Caco-2 (cell line): Measurements from ENCODE around the gene ATAD2B. TPM values are rescaled to one million over a fixed set of nuclear protein-coding genes. Genes with fewer than 3 reads are reported as not detected.

Experiments used
- BruUV-seq: library from RNA; stranded (reverse); fragments of 400-500 nt; replicated peaks from 2 replicates; lab custom pipeline; 2021; lab: Mats Ljungman, UMichigan
- CTCF ChIA-PET: fragments of 300-600 bp; sonication (Branson Sonifier 250); formaldehyde crosslinking; loops from one replicate; lab custom pipeline; 2022; ENCODE audit warnings: antibody characterized with exemption; lab: Charles Lee
- POLR2A ChIA-PET: fragments of 300-600 bp; sonication (Branson Sonifier 250); formaldehyde crosslinking; loops from one replicate; lab custom pipeline; 2022; ENCODE audit warnings: antibody characterized with exemption; lab: Charles Lee
- DNase-seq, 2 experiments: peaks; one replicate each; pipeline versions ENCODE4 v3.0.0 to v3.0.0-alpha.2; 2020 to 2022
- H3K27me3 ChIP-seq: replicated peaks from 2 replicates; pipeline ENCODE4 v1.6.0; 2011; ENCODE audit warnings: low read length; ENCODE audit not compliant: control insufficient read depth, insufficient read depth
- H3K36me3 ChIP-seq: 2 replicates; pipeline ENCODE4 v1.5.1; 2011; ENCODE audit warnings: low read length; ENCODE audit not compliant: control insufficient read depth, insufficient read depth
- H3K4me1 ChIP-seq: fragments of 250-450 bp; sonication (Bioruptor Pico); 2 replicates; pipeline ENCODE4 v1.5.1; 2020; ENCODE audit warnings: mild to moderate bottlenecking
- H3K4me3 ChIP-seq: 2 replicates; pipeline ENCODE4 v1.5.1; 2011; ENCODE audit warnings: low read depth, mild to moderate bottlenecking, control low read depth, low read length
- H3K9me3 ChIP-seq: fragments of 250-450 bp; sonication (Bioruptor Pico); 2 replicates; pipeline ENCODE4 v1.5.1; 2020; ENCODE audit warnings: mild to moderate bottlenecking, moderate library complexity
- H3K27ac Mint-ChIP-seq: one replicate; pipeline ENCODE4 v1.8.0; 2022; ENCODE audit warnings: mixed read lengths; ENCODE audit not compliant: unreplicated experiment
- H3K27me3 Mint-ChIP-seq: one replicate; pipeline ENCODE4 v1.8.0; 2022; ENCODE audit warnings: mixed read lengths; ENCODE audit not compliant: insufficient read depth, unreplicated experiment
- H3K36me3 Mint-ChIP-seq: one replicate; pipeline ENCODE4 v1.8.0; 2022; ENCODE audit warnings: mild to moderate bottlenecking, mixed read lengths; ENCODE audit not compliant: insufficient read depth, unreplicated experiment
- H3K4me1 Mint-ChIP-seq: one replicate; pipeline ENCODE4 v1.8.0; 2022; ENCODE audit warnings: low read depth, mixed read lengths; ENCODE audit not compliant: unreplicated experiment
- H3K4me3 Mint-ChIP-seq: one replicate; pipeline ENCODE4 v1.8.0; 2022; ENCODE audit warnings: mild to moderate bottlenecking, moderate library complexity, mixed read lengths; ENCODE audit not compliant: unreplicated experiment
- H3K9me3 Mint-ChIP-seq: one replicate; pipeline ENCODE4 v1.8.0; 2022; ENCODE audit warnings: mixed read lengths; ENCODE audit not compliant: unreplicated experiment
- CTCF ChIP-seq, 2 experiments: fragments of 200-600 bp in 1 of 2; IDR thresholded peaks; 1 replicate in 1 of 2; 2 replicates in 1 of 2; pipeline versions ENCODE4 v1.5.1 to v1.8.0; 2011 to 2022; ENCODE audit warnings: antibody characterized with exemption in 1 of 2, control low read depth in 1 of 2, inconsistent platforms in 1 of 2, low read depth in 1 of 2, low read length in 1 of 2, mild to moderate bottlenecking in 1 of 2, moderate library complexity in 1 of 2; ENCODE audit not compliant: insufficient read depth in 1 of 2, severe bottlenecking in 1 of 2, unreplicated experiment in 1 of 2
- intact Hi-C: fragments of 100-400 bp; cut with micrococcal nuclease; formaldehyde crosslinking; loops from one replicate; pipeline ENCODE4 v1.10.0; 2022; ENCODE audit not compliant: unreplicated experiment
- total RNA-seq: library from RNA; stranded (reverse); gene quantifications from 2 replicates; pipeline ENCODE4 v1.2.3, GENCODE V29; 2022

The ATAD2B gene
- total RNA-seq, 1 experiment from 2014 or later, result 32.1 TPM

- DNase-seq, result peak in 1 of 2 experiments; percentile 34
- Mint-ChIP-seq H3K9me3 (no peaks in the 10 kb centered on the region), H3K36me3 (peaks cover 16% of the 10 kb centered on the region), H3K4me3 (peak overlapping the region; percentile 23), H3K27me3 (no peaks in the 10 kb centered on the region), H3K27ac (peak overlapping the region; percentile 36), H3K4me1 (peaks cover 26% of the 10 kb centered on the region)
- H3K4me1 ChIP-seq, result peaks cover 41% of the 10 kb centered on the region
- H3K36me3 ChIP-seq, result no peaks in the 10 kb centered on the region
- no TSS peak for BruUV-seq
- H3K4me3 ChIP-seq, result no peak overlapping the region
- no peaks in the 10 kb centered on the region for H3K9me3 ChIP-seq
- H3K27me3 ChIP-seq, result no peaks in the 10 kb centered on the region
- intact Hi-C loops, result no loop called here
- TF ChIP-seq CTCF (IDR thresholded peaks at IDR 0.05; ENCODE audit: insufficient read depth in 1 of 2, low read depth in 1 of 2, low read length in 1 of 2, severe bottlenecking in 1 of 2, unreplicated experiment in 1 of 2), result no peak
- ChIA-PET POLR2A (no interaction called here), CTCF (interaction anchor here (0.6 kb wide), 1 partner anchor 10 kb away, joined by 3 read pairs; no protein-coding TSS in a partner anchor)
Measured at GRCh38 chr2:23789012-23789411, 137.9 kb downstream of the ATAD2B start.

- H3K36me3 Mint-ChIP-seq, result peaks cover 16% of the 10 kb centered on the region
- no peaks in the 10 kb centered on the region for H3K27me3 Mint-ChIP-seq
- no TSS peak for BruUV-seq
- Histone ChIP-seq H3K4me3 (no peak overlapping the region), H3K4me1 (peaks cover 41% of the 10 kb centered on the region), H3K27me3 (no peaks in the 10 kb centered on the region), H3K36me3 (no peaks in the 10 kb centered on the region), H3K9me3 (no peaks in the 10 kb centered on the region)
- ChIA-PET CTCF (no interaction called here), POLR2A (no interaction called here)
- peaks cover 21% of the 10 kb centered on the region for H3K4me1 Mint-ChIP-seq
- no peak overlapping the region for H3K4me3 Mint-ChIP-seq
- H3K9me3 Mint-ChIP-seq, result no peaks in the 10 kb centered on the region
- no peak for DNase-seq
- no peak overlapping the region for H3K27ac Mint-ChIP-seq
- TF ChIP-seq CTCF (IDR thresholded peaks at IDR 0.05; ENCODE audit: insufficient read depth in 1 of 2, low read depth in 1 of 2, low read length in 1 of 2, severe bottlenecking in 1 of 2, unreplicated experiment in 1 of 2), result no peak
- intact Hi-C loops, result no loop called here
Measured at GRCh38 chr2:23788100-23788499, 138.8 kb downstream of the ATAD2B start.

- no peaks in the 10 kb centered on the region for H3K27me3 Mint-ChIP-seq
- peaks cover 10% of the 10 kb centered on the region for H3K4me1 Mint-ChIP-seq
- ChIA-PET POLR2A (no interaction called here), CTCF (no interaction called here)
- H3K27ac Mint-ChIP-seq, result no peak overlapping the region
- no peak for TF ChIP-seq CTCF (IDR thresholded peaks at IDR 0.05; ENCODE audit: insufficient read depth in 1 of 2, low read depth in 1 of 2, low read length in 1 of 2, severe bottlenecking in 1 of 2, unreplicated experiment in 1 of 2)
- DNase-seq, result no peak
- no peaks in the 10 kb centered on the region for H3K9me3 Mint-ChIP-seq
- no TSS peak for BruUV-seq
- Histone ChIP-seq H3K36me3 (no peaks in the 10 kb centered on the region), H3K9me3 (no peaks in the 10 kb centered on the region), H3K27me3 (no peaks in the 10 kb centered on the region), H3K4me1 (peaks cover 23% of the 10 kb centered on the region), H3K4me3 (no peak overlapping the region)
- peaks cover 27% of the 10 kb centered on the region for H3K36me3 Mint-ChIP-seq
- intact Hi-C loops, result no loop called here
- no peak overlapping the region for H3K4me3 Mint-ChIP-seq
Measured at GRCh38 chr2:23784971-23785370, 142.0 kb downstream of the ATAD2B start.
